Ovary (tissue), 9 donors: ENCODE measurements around the gene FAM124B. TPM values are rescaled to one million over a fixed set of nuclear protein-coding genes. Genes with fewer than 3 reads are reported as not detected.

Experiments used
- DNase-seq, 5 donors: peaks; one replicate each; pipeline ENCODE4 v3.0.0-alpha.2; 2019 to 2020
- H3K27ac ChIP-seq, 2 donors: fragments of 200-600 bp; one replicate each; pipeline versions ENCODE4 v1.5.1 to v1.8.0; 2019 to 2022
- H3K27me3 ChIP-seq: fragments of 200-600 bp; one replicate; pipeline ENCODE4 v1.8.0; 2022
- H3K36me3 ChIP-seq: fragments of 200-600 bp; sonication (generic); one replicate; pipeline ENCODE4 v1.5.1; 2019
- H3K4me1 ChIP-seq: one replicate; pipeline ENCODE4 v1.8.1; 2013; ENCODE audit warnings: mild to moderate bottlenecking, moderate library complexity; ENCODE audit not compliant: insufficient read depth
- H3K4me3 ChIP-seq: fragments of 200-600 bp; sonication (generic); one replicate; pipeline ENCODE4 v1.5.1; 2017
- H3K9me3 ChIP-seq, 2 donors: fragments of 200-600 bp in 1 of 2; sonication (generic) in 1 of 2; one replicate each; pipeline versions ENCODE4 v1.5.1 to v1.8.1; 2013 to 2019; ENCODE audit warnings: mild to moderate bottlenecking in 1 of 2, moderate library complexity in 1 of 2
- EP300 ChIP-seq: sonication (generic); formaldehyde crosslinking; IDR thresholded peaks from one replicate; pipeline ENCODE4 v1.6.1; 2017; ENCODE audit warnings: antibody characterized with exemption
- POLR2A ChIP-seq: fragments of 450-650 bp; IDR thresholded peaks from one replicate; pipeline ENCODE4 v1.6.1; 2017; ENCODE audit warnings: antibody characterized with exemption, mild to moderate bottlenecking, moderate library complexity
- WGBS, 3 donors: extraction: QIAGEN DNeasy Blood & Tissue Kit in 1 of 3; methylation state at CpG; one replicate each; pipeline versions ENCODE4 v1.1.5 to v1.1.7; 2013 to 2017; 5-methylcytosine and 5-hydroxymethylcytosine counted together
- intact Hi-C, 4 donors: fragments of 100-400 bp; cut with DNase I; formaldehyde crosslinking; loops; one replicate each; pipeline versions ENCODE4 v1.11.0 to v1.15.1; 2022 to 2023
- polyA plus RNA-seq, 2 donors: library from polyadenylated mRNA; stranded (reverse); fragments of 200-250 nt in 1 of 2; fragments of 350-450 nt in 1 of 2; fragmentation: Illumina TruSeq in 1 of 2; extraction: RNeasy Lipid Tissue Mini Kit (QIAGEN cat#74804) in 1 of 2; gene quantifications; one replicate each; pipeline ENCODE4 v1.2.3, GENCODE V29; 2013 to 2014
- total RNA-seq, 7 donors: library from RNA; depleted of rRNA in 2 of 7; stranded (reverse); fragments of >200 nt in 2 of 7; fragmentation: NEBNext Ultra II Directional in 3 of 7; extraction: Animal tissue kit (Norgen Biotek cat#: 25700) in 3 of 7; gene quantifications; one replicate each; pipeline versions ENCODE4 v1.1.0 to v1.2.4, GENCODE V29; 2016 to 2023
- TF ChIP-seq, protein P1 (sequence below), 3 donors: fragments of 450-650 bp in 2 of 3; fragments of 200-600 bp in 1 of 3; IDR thresholded peaks; one replicate each; pipeline versions ENCODE4 v1.5.1 to v1.8.0; 2016 to 2022; ENCODE audit warnings: antibody characterized with exemption in 3 of 3, mild to moderate bottlenecking in 1 of 3
- donor health status: DM: no; HTN: no; CAD: no; lungs with moderate emphysema.
- donor health status: DM: no; HTN: no; CAD: no.
- donor health status: Bipolar disorder and iron deficiency.
- donor health status: DM: yes; HTN: yes; CAD: no.
- donor health status: DM: no; HTN: no; CAD: no.
- donor health status: DM: yes; HTN: yes; CAD: no.

FAM124B gene
- total and polyA plus RNA-seq, 9 donors, result 0.11 to 3.0 (median 1.1) TPM

DNA sequence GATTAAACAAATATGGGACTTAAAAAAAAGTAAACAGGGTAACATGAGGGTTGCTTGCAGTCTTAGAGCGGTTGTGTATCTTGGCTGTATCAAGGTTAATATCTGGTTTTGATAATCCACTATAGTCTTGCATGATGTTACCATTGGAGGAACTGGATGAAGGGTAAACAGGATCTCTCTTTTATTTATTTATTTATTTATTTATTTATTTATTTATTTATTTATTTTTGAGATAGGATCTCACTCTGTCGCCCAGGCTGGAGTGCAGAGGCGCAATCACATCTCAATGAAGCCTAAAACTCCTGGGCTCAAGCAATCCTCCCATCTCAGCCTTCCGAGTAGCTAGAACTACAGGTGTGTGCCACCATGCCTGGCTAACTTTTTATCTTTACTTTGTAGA, 42.9 kb upstream of the FAM124B start:
- 92 to 97% (median 95%) methylated on average over 4 of the region's 4 CpGs for WGBS, 3 donors
- H3K36me3 ChIP-seq, result no peaks in the 10 kb centered on the region
- DNase-seq, result no peak
- no peaks in the 10 kb centered on the region for H3K4me1 ChIP-seq
- H3K9me3 ChIP-seq, result no peaks in the 10 kb centered on the region
- no peak overlapping the region for H3K27ac ChIP-seq
- H3K4me3 ChIP-seq, result no peak overlapping the region
- intact Hi-C loops, result no loop called here
- TF ChIP-seq EP300, result no peak
- no peak for TF ChIP-seq POLR2A
- TF ChIP-seq, protein P1, sequence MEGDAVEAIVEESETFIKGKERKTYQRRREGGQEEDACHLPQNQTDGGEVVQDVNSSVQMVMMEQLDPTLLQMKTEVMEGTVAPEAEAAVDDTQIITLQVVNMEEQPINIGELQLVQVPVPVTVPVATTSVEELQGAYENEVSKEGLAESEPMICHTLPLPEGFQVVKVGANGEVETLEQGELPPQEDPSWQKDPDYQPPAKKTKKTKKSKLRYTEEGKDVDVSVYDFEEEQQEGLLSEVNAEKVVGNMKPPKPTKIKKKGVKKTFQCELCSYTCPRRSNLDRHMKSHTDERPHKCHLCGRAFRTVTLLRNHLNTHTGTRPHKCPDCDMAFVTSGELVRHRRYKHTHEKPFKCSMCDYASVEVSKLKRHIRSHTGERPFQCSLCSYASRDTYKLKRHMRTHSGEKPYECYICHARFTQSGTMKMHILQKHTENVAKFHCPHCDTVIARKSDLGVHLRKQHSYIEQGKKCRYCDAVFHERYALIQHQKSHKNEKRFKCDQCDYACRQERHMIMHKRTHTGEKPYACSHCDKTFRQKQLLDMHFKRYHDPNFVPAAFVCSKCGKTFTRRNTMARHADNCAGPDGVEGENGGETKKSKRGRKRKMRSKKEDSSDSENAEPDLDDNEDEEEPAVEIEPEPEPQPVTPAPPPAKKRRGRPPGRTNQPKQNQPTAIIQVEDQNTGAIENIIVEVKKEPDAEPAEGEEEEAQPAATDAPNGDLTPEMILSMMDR (IDR thresholded peaks at IDR 0.05), result no peak
- no peaks in the 10 kb centered on the region for H3K27me3 ChIP-seq

GRCh38 chr2:224444021-224444420, 42.1 kb upstream of the FAM124B start:
- intact Hi-C loops, result no loop called here
- 84 to 90% (median 84%) methylated on average over 5 of the region's 5 CpGs for WGBS, 3 donors
- no peak for DNase-seq
- no peaks in the 10 kb centered on the region for H3K4me1 ChIP-seq
- H3K27ac ChIP-seq, result no peak overlapping the region
- TF ChIP-seq EP300 (no peak), POLR2A (no peak)
- TF ChIP-seq, protein P1 (IDR thresholded peaks at IDR 0.05), result no peak
- no peaks in the 10 kb centered on the region for H3K36me3 ChIP-seq
- no peaks in the 10 kb centered on the region for H3K27me3 ChIP-seq
- H3K9me3 ChIP-seq, result no peaks in the 10 kb centered on the region
- no peak overlapping the region for H3K4me3 ChIP-seq

DNA sequence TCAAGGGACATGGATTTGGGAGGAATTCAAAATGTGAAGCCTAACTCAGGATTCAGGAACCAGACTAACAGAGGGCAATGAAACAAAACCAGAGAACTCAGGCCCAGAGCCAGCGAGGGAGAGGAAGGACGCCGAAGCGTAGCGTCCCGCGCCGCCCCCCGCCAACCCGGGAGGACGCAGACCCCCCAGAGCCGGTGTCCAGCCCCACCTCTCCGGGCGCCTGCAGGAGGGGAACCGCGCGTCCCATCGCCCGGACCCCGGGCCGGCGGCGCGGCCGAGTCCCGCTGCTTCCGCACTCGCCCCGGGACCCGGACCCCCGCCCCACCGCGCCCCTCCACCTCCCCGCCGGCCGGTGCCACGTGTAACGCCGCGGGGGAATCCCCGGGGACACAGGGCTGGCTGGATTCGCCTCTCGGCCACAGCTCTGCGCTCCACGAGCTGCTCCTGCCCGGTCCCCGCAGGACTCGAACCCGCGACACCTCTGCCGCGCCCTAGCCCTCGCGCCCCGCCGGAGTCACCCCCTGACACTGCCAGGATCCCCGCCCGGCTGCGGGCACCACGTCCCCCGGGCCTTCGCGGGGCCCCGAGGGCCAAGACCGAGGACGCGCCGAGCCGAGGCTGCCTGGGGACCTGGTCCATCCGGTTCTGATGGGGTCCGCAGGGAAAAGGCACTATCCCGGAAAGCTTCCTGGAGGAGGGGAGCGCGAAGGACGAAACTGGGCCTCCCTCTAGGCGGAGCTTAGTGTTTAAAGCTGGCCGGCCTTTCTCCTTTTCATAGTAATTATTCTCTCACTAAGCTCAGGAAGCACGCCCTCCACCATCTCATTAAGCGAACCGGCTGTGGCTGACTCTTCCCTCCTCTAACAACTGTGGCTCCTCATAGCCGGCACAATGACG, 40.4 kb upstream of the FAM124B start:
- H3K9me3 ChIP-seq, result no peaks in the 10 kb centered on the region
- no peak overlapping the region for H3K27ac ChIP-seq
- 1 to 2% (median 2%) methylated on average over 63 to 82 of the region's 82 CpGs for WGBS, 3 donors
- intact Hi-C loops, result no loop called here
- H3K27me3 ChIP-seq, result no peaks in the 10 kb centered on the region
- no peaks in the 10 kb centered on the region for H3K36me3 ChIP-seq
- peak overlapping the region; percentile 24 for H3K4me3 ChIP-seq
- H3K4me1 ChIP-seq, result no peaks in the 10 kb centered on the region
- TF ChIP-seq, protein P1 (IDR thresholded peaks at IDR 0.05), result no peak
- no peak for TF ChIP-seq EP300
- DNase-seq, result no peak

DNA sequence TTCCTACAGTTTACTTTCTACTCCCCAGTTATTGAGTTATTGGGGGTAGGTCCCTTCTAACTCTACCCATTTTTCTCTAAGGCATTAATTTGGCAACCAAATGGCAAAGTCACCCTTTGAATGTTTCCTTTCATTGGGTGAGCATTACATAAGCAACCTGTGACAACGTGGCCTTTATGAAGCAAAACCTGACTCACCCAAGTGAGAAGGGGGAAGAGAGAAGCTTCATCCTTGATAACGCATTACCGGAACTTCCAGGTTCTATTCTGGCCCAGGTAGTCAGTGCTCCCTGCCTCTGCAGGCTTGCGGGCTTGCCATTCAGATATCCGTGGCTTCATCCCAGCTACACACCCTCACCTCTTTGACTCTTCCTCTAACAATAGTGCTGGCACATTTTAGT, 39.1 kb upstream of the FAM124B start:
- no peak overlapping the region for H3K4me3 ChIP-seq
- no peak overlapping the region for H3K27ac ChIP-seq
- no peak for TF ChIP-seq POLR2A
- TF ChIP-seq, protein P1 (IDR thresholded peaks at IDR 0.05), result no peak
- no peak for TF ChIP-seq EP300
- no peaks in the 10 kb centered on the region for H3K4me1 ChIP-seq
- H3K36me3 ChIP-seq, result no peaks in the 10 kb centered on the region
- 75 to 86% (median 81%) methylated on average over 5 of the region's 5 CpGs for WGBS, 3 donors
- H3K27me3 ChIP-seq, result no peaks in the 10 kb centered on the region
- no peak for DNase-seq
- intact Hi-C loops, result no loop called here
- H3K9me3 ChIP-seq, result no peaks in the 10 kb centered on the region
